Liver (tissue), 9 donors: Measurements from ENCODE around the gene ZFYVE26. TPM values are rescaled to one million over a fixed set of nuclear protein-coding genes. Genes with fewer than 3 reads are reported as not detected.

Source experiments
- DNase-seq: peaks from one replicate; pipeline ENCODE4 v3.0.0-alpha.2; 2017; ENCODE audit warnings: low spot score
- H3K27ac ChIP-seq, 2 donors: one replicate each; pipeline ENCODE4 v1.7.0; 2013; ENCODE audit warnings: inconsistent platforms in 2 of 2, low read length in 2 of 2, control low read depth in 1 of 2, low read depth in 1 of 2, mild to moderate bottlenecking in 1 of 2
- H3K27me3 ChIP-seq, 4 donors: one replicate each; pipeline versions ENCODE4 v1.6.1 to v1.7.0; 2013; ENCODE audit warnings: low read length in 3 of 4, inconsistent platforms in 1 of 4, mild to moderate bottlenecking in 1 of 4, moderate library complexity in 1 of 4; ENCODE audit not compliant: control insufficient read depth in 4 of 4, insufficient read depth in 4 of 4
- H3K36me3 ChIP-seq, 4 donors: one replicate each; pipeline versions ENCODE4 v1.6.1 to v1.7.0; 2013; ENCODE audit warnings: low read length in 3 of 4, mild to moderate bottlenecking in 3 of 4, low read depth in 1 of 4, moderate library complexity in 1 of 4; ENCODE audit not compliant: control insufficient read depth in 4 of 4, insufficient read depth in 3 of 4
- H3K4me1 ChIP-seq, 4 donors: one replicate each; pipeline versions ENCODE4 v1.6.1 to v1.7.0; 2013; ENCODE audit warnings: low read length in 3 of 4, mild to moderate bottlenecking in 3 of 4, moderate library complexity in 1 of 4; ENCODE audit not compliant: control insufficient read depth in 4 of 4, insufficient read depth in 4 of 4
- H3K4me3 ChIP-seq, 3 donors: one replicate each; pipeline versions ENCODE4 v1.6.1 to v1.7.0; 2013; ENCODE audit warnings: low read length in 3 of 3, control low read depth in 1 of 3, low read depth in 1 of 3, mild to moderate bottlenecking in 1 of 3
- H3K9ac ChIP-seq, 2 donors: one replicate each; pipeline ENCODE4 v1.7.0; 2013; ENCODE audit warnings: low read length in 2 of 2, mild to moderate bottlenecking in 2 of 2, moderate library complexity in 2 of 2, control low read depth in 1 of 2, low read depth in 1 of 2
- H3K9me3 ChIP-seq, 4 donors: one replicate each; pipeline versions ENCODE4 v1.6.1 to v1.7.0; 2013; ENCODE audit warnings: low read length in 3 of 4; ENCODE audit not compliant: control insufficient read depth in 4 of 4
- ATF3 ChIP-seq: IDR thresholded peaks from 2 replicates; pipeline ENCODE4 v1.6.1; 2016; ENCODE audit warnings: antibody characterized with exemption
- CTCF ChIP-seq: fragments of 150-350 bp; IDR thresholded peaks from 2 replicates; pipeline ENCODE4 v1.5.1; 2017; ENCODE audit warnings: improper control_type of control experiment, low read depth, low read length; ENCODE audit not compliant: missing input control
- FOXA2 ChIP-seq: IDR thresholded peaks from 2 replicates; pipeline ENCODE4 v1.6.1; 2016; ENCODE audit warnings: antibody characterized with exemption
- GABPA ChIP-seq, 2 donors: IDR thresholded peaks in 1 of 2; conservative IDR thresholded peaks in 1 of 2; 2 replicates each; pipeline ENCODE4 v1.6.1; 2016; ENCODE audit warnings: antibody characterized with exemption in 2 of 2, mild to moderate bottlenecking in 1 of 2, moderate library complexity in 1 of 2
- HNF4G ChIP-seq: IDR thresholded peaks from 2 replicates; pipeline ENCODE4 v1.6.1; 2016; ENCODE audit warnings: antibody characterized with exemption
- MAX ChIP-seq: IDR thresholded peaks from 2 replicates; pipeline ENCODE4 v1.6.1; 2016; ENCODE audit warnings: antibody characterized with exemption
- NR2F2 ChIP-seq: IDR thresholded peaks from 2 replicates; pipeline ENCODE4 v1.6.1; 2016; ENCODE audit warnings: antibody characterized with exemption
- RAD21 ChIP-seq, 2 donors: IDR thresholded peaks; 2 replicates each; pipeline ENCODE4 v1.6.1; 2016; ENCODE audit warnings: antibody characterized with exemption in 2 of 2, mild to moderate bottlenecking in 2 of 2
- REST ChIP-seq: IDR thresholded peaks from 2 replicates; pipeline ENCODE4 v1.6.1; 2016; ENCODE audit warnings: antibody characterized with exemption, mild to moderate bottlenecking
- TAF1 ChIP-seq: conservative IDR thresholded peaks from 2 replicates; pipeline ENCODE4 v1.6.1; 2016; ENCODE audit warnings: antibody characterized with exemption, mild to moderate bottlenecking
- YY1 ChIP-seq: IDR thresholded peaks from 2 replicates; pipeline ENCODE4 v1.6.1; 2016; ENCODE audit warnings: antibody characterized with exemption, mild to moderate bottlenecking
- ZBTB33 ChIP-seq: IDR thresholded peaks from 2 replicates; pipeline ENCODE4 v1.6.1; 2016; ENCODE audit warnings: antibody characterized with exemption
- WGBS: extraction: QIAGEN DNeasy Blood & Tissue Kit; methylation state at CpG from one replicate; pipeline ENCODE4 v1.1.7; 2013; 5-methylcytosine and 5-hydroxymethylcytosine counted together
- polyA plus RNA-seq, 2 donors: library from polyadenylated mRNA; stranded (reverse) in 1 of 2; unstranded in 1 of 2; fragments of 200-250 nt in 1 of 2; fragments of >200 nt in 1 of 2; fragmentation: Nextera tagmentation in 1 of 2; extraction: Ambion mirVana in 1 of 2; gene quantifications; one replicate each; pipeline versions ENCODE4 v1.2.1 to v1.2.3, GENCODE V29; 2013 to 2015
- total RNA-seq, 2 donors: library from RNA; depleted of rRNA; stranded (reverse); fragments of >200 nt; gene quantifications; one replicate each; pipeline ENCODE4 v1.2.3, GENCODE V29; 2014
- donor health status: healthy.
- donor health status: healthy.
- donor health status: healthy.
- donor health status: healthy.
- donor health status: healthy.

ZFYVE26 gene
- total and polyA plus RNA-seq, 4 donors = 2.4 to 17.2 (median 7.7) TPM

- no peak overlapping the region for H3K9ac ChIP-seq
- TF ChIP-seq YY1 (no peak), ATF3 (no peak), REST (no peak), FOXA2 (no peak), GABPA (IDR thresholded peaks at IDR 0.05 in 1 of 2, conservative IDR thresholded peaks at IDR 0.05 in 1 of 2) (no peak), ZBTB33 (no peak), NR2F2 (no peak), TAF1 (no peak), RAD21 (IDR thresholded peaks at IDR 0.05) (no peak), CTCF (no peak), HNF4G (no peak)
- no peak overlapping the region for H3K4me3 ChIP-seq
- no peaks in the 10 kb centered on the region for H3K27me3 ChIP-seq
- no peak for DNase-seq
- peaks cover 0 to 8% (median 4%) of the 10 kb centered on the region in 4 donors for H3K4me1 ChIP-seq
- 68% methylated on average over 2 of the region's 2 CpGs for WGBS
- H3K36me3 ChIP-seq = no peaks in the 10 kb centered on the region
- no peaks in the 10 kb centered on the region for H3K9me3 ChIP-seq
- H3K27ac ChIP-seq = no peak overlapping the region
Measured at GRCh38 chr14:67718265-67718664, 98.1 kb downstream of the ZFYVE26 start.

- WGBS = 94% methylated on average over 1 of the region's 1 CpG
- H3K4me1 ChIP-seq = peaks cover 0 to 2% (median 0%) of the 10 kb centered on the region in 4 donors
- no peak for DNase-seq
- H3K36me3 ChIP-seq = no peaks in the 10 kb centered on the region
- H3K9ac ChIP-seq = no peak overlapping the region
- TF ChIP-seq MAX (no peak), CTCF (no peak), YY1 (no peak)
- no peak overlapping the region for H3K4me3 ChIP-seq
- no peaks in the 10 kb centered on the region for H3K27me3 ChIP-seq
- H3K27ac ChIP-seq = no peak overlapping the region
- H3K9me3 ChIP-seq = no peaks in the 10 kb centered on the region
Measured at GRCh38 chr14:67717048-67717447, 99.3 kb downstream of the ZFYVE26 start.
